Parathyroid adenoma (tissue), 2 donors: ENCODE data around the gene TLR4.

ENCODE experiments used
- H2AFZ ChIP-seq: fragments of 300-600 bp; sonication (generic); one replicate; pipeline ENCODE4 v1.7.0; 2017; ENCODE audit warnings: antibody characterized with exemption, mild to moderate bottlenecking
- H3K27ac ChIP-seq: fragments of 300-600 bp; sonication (generic); one replicate; pipeline ENCODE4 v1.7.0; 2017
- H3K27me3 ChIP-seq: fragments of 300-600 bp; sonication (generic); one replicate; pipeline ENCODE4 v1.7.0; 2017; ENCODE audit warnings: low read length; ENCODE audit not compliant: control insufficient read depth, insufficient read depth
- H3K36me3 ChIP-seq: fragments of 300-600 bp; sonication (generic); one replicate; pipeline ENCODE4 v1.7.0; 2017; ENCODE audit warnings: low read length; ENCODE audit not compliant: control insufficient read depth, insufficient read depth
- H3K4me1 ChIP-seq: fragments of 300-600 bp; sonication (generic); one replicate; pipeline ENCODE4 v1.7.0; 2017; ENCODE audit warnings: control low read depth
- H3K4me2 ChIP-seq: fragments of 300-600 bp; sonication (generic); one replicate; pipeline ENCODE4 v1.7.0; 2017; ENCODE audit warnings: low read length
- H3K4me3 ChIP-seq: fragments of 300-600 bp; sonication (generic); one replicate; pipeline ENCODE4 v1.7.0; 2017; ENCODE audit warnings: low read depth, low read length
- H3K79me2 ChIP-seq: fragments of 300-600 bp; sonication (generic); one replicate; pipeline ENCODE4 v1.7.0; 2017; ENCODE audit warnings: control low read depth
- H3K9ac ChIP-seq: fragments of 300-600 bp; sonication (generic); one replicate; pipeline ENCODE4 v1.7.0; 2017; ENCODE audit warnings: mild to moderate bottlenecking
- H3K9me3 ChIP-seq: fragments of 300-600 bp; sonication (generic); one replicate; pipeline ENCODE4 v1.7.0; 2017; ENCODE audit warnings: low read length; ENCODE audit not compliant: control insufficient read depth
- CTCF ChIP-seq: fragments of 300-600 bp; sonication (generic); IDR thresholded peaks from one replicate; pipeline ENCODE4 v1.7.0; 2017; ENCODE audit warnings: antibody characterized with exemption, mild to moderate bottlenecking
- donor health status: primary hyperparathyroidism.

Gene TLR4

DNA sequence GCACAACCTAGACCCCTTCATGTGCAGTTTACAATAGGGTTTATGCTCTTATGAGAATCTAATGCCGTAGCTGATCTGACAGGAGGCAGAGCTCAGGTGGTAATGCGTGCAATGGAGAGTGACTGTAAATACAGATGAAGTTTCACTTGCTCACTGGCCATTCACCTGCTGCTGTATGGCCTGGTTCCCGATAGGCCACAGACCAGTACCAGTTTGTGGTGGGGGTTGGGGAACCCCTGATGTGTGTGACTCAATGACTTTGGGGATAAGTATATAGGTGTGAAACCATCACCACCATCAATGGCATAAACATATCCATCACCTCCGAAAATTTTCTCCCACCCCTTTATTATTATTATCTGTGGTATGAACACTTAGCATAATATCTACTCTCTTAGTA lies 42.1 kb downstream of the TLR4 start:
- no peaks in the 10 kb centered on the region for H3K79me2 ChIP-seq
- H3K27ac ChIP-seq = no peak overlapping the region
- H3K36me3 ChIP-seq = no peaks in the 10 kb centered on the region
- no peak overlapping the region for H3K4me2 ChIP-seq
- no peak overlapping the region for H3K4me3 ChIP-seq
- no peaks in the 10 kb centered on the region for H3K27me3 ChIP-seq
- H3K9ac ChIP-seq = no peak overlapping the region
- H2AFZ ChIP-seq = no peak overlapping the region
- no peak for TF ChIP-seq CTCF
- H3K4me1 ChIP-seq = no peaks in the 10 kb centered on the region
- H3K9me3 ChIP-seq = no peaks in the 10 kb centered on the region

GRCh38 chr9:117747386-117747970 lies 43.3 kb downstream of the TLR4 start:
- H3K4me2 ChIP-seq = no peak overlapping the region
- TF ChIP-seq CTCF = no peak
- H3K4me1 ChIP-seq = no peaks in the 10 kb centered on the region
- H3K9me3 ChIP-seq = no peaks in the 10 kb centered on the region
- no peak overlapping the region for H3K9ac ChIP-seq
- no peaks in the 10 kb centered on the region for H3K27me3 ChIP-seq
- H3K4me3 ChIP-seq = no peak overlapping the region
- H3K79me2 ChIP-seq = no peaks in the 10 kb centered on the region
- no peaks in the 10 kb centered on the region for H3K36me3 ChIP-seq
- H2AFZ ChIP-seq = no peak overlapping the region
- H3K27ac ChIP-seq = no peak overlapping the region

DNA sequence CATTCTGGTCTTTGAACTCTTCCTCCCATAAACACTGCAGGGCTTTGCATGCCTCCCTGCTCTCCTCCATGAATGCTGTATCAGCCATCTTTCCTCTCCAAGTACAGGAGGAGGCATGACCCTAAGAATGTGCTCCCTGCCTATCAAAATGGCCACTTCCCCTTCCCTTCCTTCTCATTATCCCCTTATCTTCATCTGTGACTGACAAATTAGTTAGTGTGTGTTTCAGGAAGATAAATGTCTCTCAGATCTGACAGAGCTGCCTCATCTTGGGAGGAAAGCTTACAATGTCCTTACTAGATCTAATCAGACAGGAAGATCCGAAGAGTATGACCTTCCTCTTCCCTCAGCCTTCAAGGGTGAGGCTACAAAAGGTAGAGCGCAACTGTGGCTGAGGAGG lies 46.2 kb downstream of the TLR4 start:
- no peaks in the 10 kb centered on the region for H3K27me3 ChIP-seq
- H3K4me3 ChIP-seq = no peak overlapping the region
- no peaks in the 10 kb centered on the region for H3K4me1 ChIP-seq
- no peak overlapping the region for H3K9ac ChIP-seq
- no peak overlapping the region for H2AFZ ChIP-seq
- no peaks in the 10 kb centered on the region for H3K9me3 ChIP-seq
- TF ChIP-seq CTCF = no peak
- H3K79me2 ChIP-seq = no peaks in the 10 kb centered on the region
- no peak overlapping the region for H3K27ac ChIP-seq
- H3K36me3 ChIP-seq = no peaks in the 10 kb centered on the region
- H3K4me2 ChIP-seq = no peak overlapping the region

DNA sequence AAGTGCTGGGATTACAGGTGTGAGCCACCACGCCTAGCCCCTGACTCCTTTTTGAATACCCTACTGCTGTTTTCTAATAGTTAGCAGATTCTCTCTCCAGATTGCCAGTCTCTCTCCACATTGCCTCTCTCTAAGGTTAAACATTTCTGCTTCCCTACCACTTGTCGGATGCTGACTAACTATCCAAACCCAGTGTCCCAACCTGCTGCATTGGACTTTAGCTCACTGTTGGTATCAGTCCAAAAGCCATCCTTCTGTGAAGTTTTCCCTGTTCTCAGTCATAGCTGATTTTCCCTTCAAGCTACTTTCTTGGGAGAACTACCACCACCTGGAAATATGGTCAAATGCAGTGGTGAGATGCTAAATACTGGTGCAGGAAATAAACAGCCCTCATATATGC lies 48.7 kb downstream of the TLR4 start:
- no peaks in the 10 kb centered on the region for H3K79me2 ChIP-seq
- no peak overlapping the region for H3K27ac ChIP-seq
- H2AFZ ChIP-seq = no peak overlapping the region
- no peak for TF ChIP-seq CTCF
- no peaks in the 10 kb centered on the region for H3K27me3 ChIP-seq
- no peaks in the 10 kb centered on the region for H3K36me3 ChIP-seq
- H3K9ac ChIP-seq = no peak overlapping the region
- H3K4me1 ChIP-seq = no peaks in the 10 kb centered on the region
- H3K4me2 ChIP-seq = no peak overlapping the region
- H3K9me3 ChIP-seq = no peaks in the 10 kb centered on the region
- no peak overlapping the region for H3K4me3 ChIP-seq

GRCh38 chr9:117757561-117758190 lies 53.5 kb downstream of the TLR4 start:
- H3K27ac ChIP-seq = no peak overlapping the region
- no peaks in the 10 kb centered on the region for H3K79me2 ChIP-seq
- TF ChIP-seq CTCF = no peak
- H3K36me3 ChIP-seq = no peaks in the 10 kb centered on the region
- no peaks in the 10 kb centered on the region for H3K4me1 ChIP-seq
- no peak overlapping the region for H3K9ac ChIP-seq
- H3K9me3 ChIP-seq = no peaks in the 10 kb centered on the region
- H3K4me3 ChIP-seq = no peak overlapping the region
- no peak overlapping the region for H2AFZ ChIP-seq
- no peaks in the 10 kb centered on the region for H3K27me3 ChIP-seq
- H3K4me2 ChIP-seq = no peak overlapping the region
